Thyroid gland (tissue), 4 donors: ENCODE results near the gene GAMT. TPM values are rescaled to one million over a fixed set of nuclear protein-coding genes. Genes with fewer than 3 reads are reported as not detected.

Source experiments
- DNase-seq, 2 donors: peaks; one replicate each; pipeline ENCODE4 v3.0.0-alpha.2; 2019
- H3K27ac ChIP-seq, 3 donors: fragments of 200-600 bp; sonication (generic); 1 replicate in 2 of 3; 2 replicates in 1 of 3; pipeline ENCODE4 v1.5.1; 2016 to 2019; ENCODE audit warnings: mild to moderate bottlenecking in 1 of 3, moderate library complexity in 1 of 3
- H3K27me3 ChIP-seq: fragments of 200-600 bp; sonication (generic); one replicate; pipeline ENCODE4 v1.5.1; 2019
- H3K36me3 ChIP-seq, 2 donors: fragments of 200-600 bp; sonication (generic); one replicate each; pipeline ENCODE4 v1.5.1; 2016 to 2019
- H3K4me1 ChIP-seq, 2 donors: fragments of 200-600 bp; sonication (generic); one replicate each; pipeline ENCODE4 v1.5.1; 2017 to 2019
- H3K4me3 ChIP-seq, 3 donors: fragments of 200-600 bp; sonication (generic); replicated peaks in 1 of 3; 1 replicate in 2 of 3; 2 replicates in 1 of 3; pipeline ENCODE4 v1.5.1; 2016; ENCODE audit warnings: mild to moderate bottlenecking in 1 of 3
- H3K9me3 ChIP-seq: fragments of 200-600 bp; sonication (generic); one replicate; pipeline ENCODE4 v1.5.1; 2017
- CTCF ChIP-seq, 6 experiments: fragments of 200-600 bp in 3 of 6; fragments of 450-650 bp in 3 of 6; sonication (generic) in 3 of 6; IDR thresholded peaks; one replicate each; pipeline ENCODE4 v1.5.1; 2016 to 2019; ENCODE audit warnings: antibody characterized with exemption in 6 of 6, mild to moderate bottlenecking in 2 of 6, inconsistent platforms in 1 of 6, moderate library complexity in 1 of 6
- POLR2A ChIP-seq, 2 donors: fragments of 450-650 bp; IDR thresholded peaks; one replicate each; pipeline ENCODE4 v1.6.1; 2017; ENCODE audit warnings: antibody characterized with exemption in 2 of 2, mild to moderate bottlenecking in 2 of 2, moderate library complexity in 1 of 2
- WGBS, 2 donors: methylation state at CpG; one replicate each; pipeline ENCODE4 v1.1.5; 2017; 5-methylcytosine and 5-hydroxymethylcytosine counted together
- intact Hi-C: fragments of 100-400 bp; cut with DNase I; formaldehyde crosslinking; loops from one replicate; pipeline ENCODE4 v1.15.1; 2023
- total RNA-seq, 4 donors: library from RNA; depleted of rRNA; stranded (reverse); fragments of >200 nt; gene quantifications; one replicate each; pipeline ENCODE4 v1.2.3, GENCODE V29; 2016

Gene GAMT
- total RNA-seq, 4 donors from 2014 or later = 22.2 to 39.5 (median 29.1) TPM

GRCh38 chr19:1385816-1386215 is 15.5 kb downstream of the GAMT start:
- Histone ChIP-seq H3K9me3 (no peaks in the 10 kb centered on the region), H3K27ac (no peak overlapping the region), H3K27me3 (no peaks in the 10 kb centered on the region), H3K36me3 (peaks cover 12 to 14% of the 10 kb centered on the region in 2 donors), H3K4me1 (peaks cover 11 to 18% of the 10 kb centered on the region in 2 donors), H3K4me3 (no peak overlapping the region)
- TF ChIP-seq CTCF (IDR thresholded peaks at IDR 0.05) (no peak), POLR2A (IDR thresholded peaks at IDR 0.05) (no peak)
- DNase-seq = no peak
- WGBS, 2 donors = 100% methylated on average over 1 to 3 of the region's 3 CpGs
- intact Hi-C loops = no loop called here

GRCh38 chr19:1384478-1385110 is 16.7 kb downstream of the GAMT start:
- peak overlapping the region in 1 of 3 donors; percentile 87 for H3K27ac ChIP-seq
- H3K27me3 ChIP-seq = no peaks in the 10 kb centered on the region
- DNase-seq = no peak
- WGBS, 2 donors = 31 to 34% methylated on average over 17 of the region's 17 CpGs
- H3K4me3 ChIP-seq = peak overlapping the region; percentile 81 to 91 (median 88)
- intact Hi-C loops = no loop called here
- H3K9me3 ChIP-seq = no peaks in the 10 kb centered on the region
- peaks cover 11 to 12% of the 10 kb centered on the region in 2 donors for H3K36me3 ChIP-seq
- TF ChIP-seq CTCF (IDR thresholded peaks at IDR 0.05) (no peak), POLR2A (IDR thresholded peaks at IDR 0.05) (no peak)
- H3K4me1 ChIP-seq = peaks cover 11 to 18% of the 10 kb centered on the region in 2 donors

GRCh38 chr19:1384085-1384462 is 17.3 kb downstream of the GAMT start:
- peak overlapping the region; percentile 75 to 87 (median 85) for H3K27ac ChIP-seq
- no peaks in the 10 kb centered on the region for H3K9me3 ChIP-seq
- no peak for DNase-seq
- intact Hi-C loops = no loop called here
- no peak for TF ChIP-seq CTCF (IDR thresholded peaks at IDR 0.05)
- TF ChIP-seq POLR2A (IDR thresholded peaks at IDR 0.05) = no peak
- peaks cover 11 to 18% of the 10 kb centered on the region in 2 donors for H3K4me1 ChIP-seq
- peak overlapping the region; percentile 81 to 91 (median 88) for H3K4me3 ChIP-seq
- 0 to 1% methylated on average over 8 to 14 of the region's 23 CpGs for WGBS, 2 donors
- H3K36me3 ChIP-seq = peaks cover 7% of the 10 kb centered on the region in 2 donors
- H3K27me3 ChIP-seq = no peaks in the 10 kb centered on the region

- peak within 1 kb of the TSS; percentile 81 to 91 (median 88) for H3K4me3 ChIP-seq
- no peaks in the 10 kb centered on the region for H3K9me3 ChIP-seq
- intact Hi-C loops = no loop called here
- H3K27ac ChIP-seq = peak within 1 kb of the TSS; percentile 75 to 87 (median 85)
- H3K27me3 ChIP-seq = no peaks in the 10 kb centered on the region
- TF ChIP-seq CTCF (IDR thresholded peaks at IDR 0.05) = peak in 3 of 6 experiments; percentile 49 to 61 (median 52)
- TF ChIP-seq POLR2A (IDR thresholded peaks at IDR 0.05) = peak in 1 of 2 donors; percentile 64
- H3K4me1 ChIP-seq = peaks cover 11 to 18% of the 10 kb centered on the region in 2 donors
- DNase-seq = peak; percentile 89 to 90
- H3K36me3 ChIP-seq = peaks cover 1% of the 10 kb centered on the region in 2 donors
- WGBS, 2 donors = 0% methylated on average over 26 to 64 of the region's 90 CpGs
Measured at GRCh38 chr19:1383312-1384084, 17.8 kb downstream of the GAMT start, which contains the start of gene NDUFS7. NDUFS7 (plus strand) TSS chr19:1383907; CDS start chr19:1383927, 20 bp downstream.

- no peaks in the 10 kb centered on the region for H3K36me3 ChIP-seq
- TF ChIP-seq POLR2A (IDR thresholded peaks at IDR 0.05) (no peak), CTCF (IDR thresholded peaks at IDR 0.05) (no peak)
- no peak overlapping the region for H3K4me3 ChIP-seq
- intact Hi-C loops = no loop called here
- DNase-seq = no peak
- no peaks in the 10 kb centered on the region for H3K9me3 ChIP-seq
- 19% methylated on average over 9 of the region's 9 CpGs for WGBS, 2 donors
- no peak overlapping the region for H3K27ac ChIP-seq
- H3K4me1 ChIP-seq = peaks cover 11 to 18% of the 10 kb centered on the region in 2 donors
- H3K27me3 ChIP-seq = no peaks in the 10 kb centered on the region
Measured at GRCh38 chr19:1383017-1383311, 18.4 kb downstream of the GAMT start.
